HG03469 (cell line): ENCODE data around the gene NUDT9.
"Not testable (repeated sequence)": the region's sequence is repeated elsewhere in the genome, so short reads cannot be mapped to it uniquely, and the experiment has no call there.

Source experiments
- ATAC-seq: cut with Tn5 transposase; IDR thresholded peaks from one replicate; pipeline ENCODE4 v1.9.1; 2021; ENCODE audit warnings: mild to moderate bottlenecking, moderate library complexity, moderate number of reproducible peaks; ENCODE audit not compliant: unreplicated experiment

NUDT9 gene

DNA sequence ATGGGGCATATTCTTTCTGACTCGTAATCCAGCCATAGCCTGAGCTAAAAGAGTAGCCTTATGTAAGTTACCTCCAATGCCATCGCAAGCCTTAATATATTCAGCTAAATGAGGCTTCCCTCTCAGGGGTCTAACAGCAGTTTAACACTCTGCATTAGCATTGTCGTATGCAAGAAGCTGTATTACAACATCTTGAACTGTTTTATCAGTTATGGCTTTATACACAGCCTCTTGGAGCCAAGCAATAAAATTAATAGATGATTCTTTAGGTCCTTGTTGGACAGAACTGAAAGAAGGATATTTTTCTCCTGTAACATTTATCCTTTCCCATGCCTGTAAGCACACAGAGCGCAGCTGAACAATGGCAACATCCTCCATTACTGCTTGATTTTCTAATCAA, 15.5 kb upstream of the NUDT9 start:
- not testable (repeated sequence) for ATAC-seq

DNA sequence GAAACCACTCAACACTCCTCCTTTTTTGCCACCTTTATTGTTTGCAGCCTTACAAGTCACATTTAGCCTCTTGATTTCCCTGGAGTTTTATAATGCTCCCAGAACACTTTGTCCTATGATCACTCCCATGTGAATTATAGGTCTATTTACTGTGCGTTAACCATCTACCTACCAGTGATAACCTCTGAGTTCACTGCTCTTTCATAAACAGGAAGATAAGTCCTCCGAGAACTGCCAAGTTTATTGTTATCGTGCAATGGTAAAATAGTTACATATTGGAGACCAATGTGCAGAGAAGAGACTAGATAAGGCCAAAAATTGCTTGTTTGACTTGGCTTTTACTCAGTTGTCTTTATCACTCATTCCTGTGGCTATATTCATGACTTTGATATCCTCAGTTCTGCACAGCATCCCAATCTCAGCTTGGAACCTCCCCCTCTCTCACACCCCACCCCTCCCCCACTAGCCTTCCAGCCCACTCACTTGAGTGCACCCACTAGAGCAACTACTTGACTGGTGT, 12.9 kb upstream of the NUDT9 start:
- ATAC-seq = no peak

GRCh38 chr4:87410157-87410556, 12.2 kb upstream of the NUDT9 start:
- ATAC-seq = no peak

GRCh38 chr4:87410679-87411078, 11.7 kb upstream of the NUDT9 start:
- no peak for ATAC-seq

DNA sequence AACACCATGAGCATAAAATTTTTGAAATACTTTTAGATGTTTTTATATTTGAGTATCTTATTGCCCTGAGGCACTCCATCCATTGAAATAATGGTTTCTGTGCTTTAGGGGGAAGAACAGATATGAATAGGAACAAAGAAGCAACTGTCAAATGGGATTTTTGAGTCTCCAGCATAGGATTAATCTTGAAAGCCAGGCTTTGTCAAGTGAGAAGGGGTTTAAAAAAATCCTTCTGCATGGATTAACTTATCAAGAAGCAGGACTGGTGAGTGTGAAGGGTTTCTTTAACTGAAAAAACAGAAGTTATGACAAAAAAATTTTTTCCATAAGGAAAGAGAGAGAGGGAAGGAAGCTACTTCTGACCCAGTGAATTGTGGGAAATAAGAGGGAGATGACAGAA, 7.6 kb upstream of the NUDT9 start:
- no peak for ATAC-seq

DNA sequence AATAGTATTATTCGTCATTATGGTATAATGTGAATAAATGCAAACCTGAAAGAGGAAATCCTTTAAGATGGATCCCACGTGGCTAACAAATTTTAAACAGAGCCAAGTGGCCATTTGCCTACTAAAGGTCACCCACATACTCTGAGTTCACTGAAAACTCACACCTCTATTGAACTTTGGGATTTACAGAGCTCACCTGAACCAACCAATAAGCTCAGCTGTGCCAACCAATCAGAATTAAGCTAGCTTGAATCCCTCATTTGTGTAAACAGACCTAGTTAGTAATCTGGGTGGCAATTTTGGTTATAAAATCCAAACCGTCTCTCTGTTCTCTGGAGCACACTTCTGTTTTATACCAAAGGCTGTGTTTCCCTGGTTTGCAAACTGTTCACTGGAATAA, 5.4 kb upstream of the NUDT9 start:
- ATAC-seq = no peak

GRCh38 chr4:87418410-87418809, 4.0 kb upstream of the NUDT9 start:
- ATAC-seq = not testable (repeated sequence)

- ATAC-seq = no peak
Observed at GRCh38 chr4:87419578-87420249, 2.7 kb upstream of the NUDT9 start.

GRCh38 chr4:87420276-87420830, 2.0 kb upstream of the NUDT9 start:
- ATAC-seq = no peak

GRCh38 chr4:87423317-87424098, 1.1 kb downstream of the NUDT9 start:
- no peak for ATAC-seq

DNA sequence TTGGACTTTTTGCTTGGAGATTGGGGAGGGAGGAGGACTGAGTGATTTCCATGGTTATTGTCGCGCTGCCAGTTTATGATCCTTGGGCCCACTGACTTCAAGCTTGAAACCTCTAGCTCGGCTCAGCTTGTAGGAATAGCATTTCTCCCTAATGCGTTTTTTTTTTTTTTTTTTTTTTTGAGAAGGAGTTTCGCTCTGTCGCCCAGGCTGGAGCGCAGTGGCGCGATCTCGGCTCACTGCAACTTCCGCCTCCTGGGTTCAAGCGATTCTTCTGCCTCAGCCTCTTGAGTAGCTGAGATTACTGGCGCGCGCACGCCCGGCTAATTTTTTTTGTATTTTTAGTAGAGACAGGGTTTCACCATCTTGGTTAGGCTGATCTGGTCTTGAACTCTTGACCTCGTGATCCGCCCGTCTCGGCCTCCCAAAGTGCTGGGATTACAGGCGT, 1.7 kb downstream of the NUDT9 start:
- ATAC-seq = not testable (repeated sequence)

- no peak for ATAC-seq
Observed at GRCh38 chr4:87425711-87426110, 3.3 kb downstream of the NUDT9 start.

- ATAC-seq = no peak
Observed at GRCh38 chr4:87426865-87427517, 4.6 kb downstream of the NUDT9 start.

DNA sequence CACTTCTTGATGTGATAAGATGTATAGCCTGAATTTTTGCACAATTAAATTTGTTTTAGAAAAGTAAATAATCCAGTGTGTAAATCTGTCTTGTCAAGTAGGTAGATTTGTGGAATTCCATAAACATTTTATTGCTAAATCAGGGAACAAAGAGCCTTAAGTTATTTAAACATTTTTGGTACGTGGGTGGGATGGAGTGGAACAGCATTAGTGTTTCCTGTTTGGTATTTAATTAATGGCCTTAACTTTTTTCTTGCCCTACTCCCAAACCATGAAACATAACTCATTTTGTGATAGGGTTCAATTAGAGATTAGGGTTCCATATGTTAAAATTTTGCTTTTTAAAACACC, 5.1 kb downstream of the NUDT9 start:
- ATAC-seq = no peak

DNA sequence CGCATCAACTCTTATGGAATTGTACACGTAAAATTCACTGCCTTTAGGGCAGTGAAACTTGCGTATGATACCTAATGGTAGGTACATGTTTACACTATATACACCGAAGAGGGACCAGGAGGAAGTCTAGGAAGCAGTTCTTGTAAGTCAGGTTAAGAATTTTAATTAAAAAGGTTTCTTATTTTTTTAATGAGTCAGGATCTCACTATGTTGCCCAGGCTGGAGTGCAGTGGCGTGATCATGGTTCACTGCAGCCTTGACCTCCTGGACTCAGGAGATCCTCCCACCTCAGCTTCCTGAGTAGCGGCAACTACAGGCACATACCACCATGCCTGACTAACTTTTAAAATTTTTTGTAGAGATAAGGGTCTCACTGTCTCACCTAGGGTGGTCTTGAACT, 6.6 kb downstream of the NUDT9 start:
- ATAC-seq = no peak

DNA sequence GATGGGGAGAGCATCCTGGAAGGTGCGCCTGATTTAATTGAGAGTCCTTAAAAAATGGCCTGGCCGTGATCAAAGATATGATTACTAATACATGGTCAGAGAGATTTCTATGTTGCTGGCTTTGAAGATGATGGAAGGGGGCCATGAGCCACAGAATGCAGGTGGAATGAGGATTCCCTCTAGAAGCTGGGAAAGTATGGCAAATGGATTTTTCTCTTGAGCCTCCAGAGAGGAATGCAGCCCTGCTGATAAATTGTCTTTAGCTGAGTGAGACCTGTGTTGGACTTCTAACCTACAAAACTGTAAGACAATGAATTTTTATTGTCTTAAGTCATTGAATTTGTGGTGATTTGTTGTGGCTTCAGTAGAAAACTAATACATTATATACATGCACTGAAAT, 7.7 kb downstream of the NUDT9 start:
- ATAC-seq = no peak

GRCh38 chr4:87433342-87433741, 11.0 kb downstream of the NUDT9 start:
- ATAC-seq = no peak

GRCh38 chr4:87442889-87443288, 20.5 kb downstream of the NUDT9 start:
- ATAC-seq = no peak

GRCh38 chr4:87444741-87445140, 22.4 kb downstream of the NUDT9 start:
- no peak for ATAC-seq

DNA sequence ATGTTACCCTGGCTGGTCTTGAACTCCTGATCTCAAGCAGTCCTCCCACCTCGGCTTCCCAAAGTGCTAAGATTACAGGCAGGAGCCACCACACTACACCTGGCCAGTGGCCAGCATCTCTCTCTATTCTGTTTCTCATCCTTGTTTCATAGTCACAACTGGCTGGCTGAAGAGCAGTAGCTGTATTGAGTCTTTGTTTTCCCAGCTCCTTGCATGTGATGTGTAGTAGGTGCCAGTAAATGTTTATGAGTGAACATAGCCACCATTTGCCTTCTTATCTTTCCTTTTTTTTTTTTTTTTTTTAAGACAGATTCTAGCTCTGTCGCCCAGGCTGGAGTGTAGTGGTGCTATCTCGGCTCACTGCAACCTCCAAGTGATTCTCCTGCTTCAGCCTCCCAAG, 23.6 kb downstream of the NUDT9 start:
- no peak for ATAC-seq

GRCh38 chr4:87446375-87446774, 24.0 kb downstream of the NUDT9 start:
- ATAC-seq = not testable (repeated sequence)
